OCI-LY1 (cell line): ENCODE results near the gene DPM3.

Experiments used
- EZH2 ChIP-seq: fragments of 200-600 bp; sonication (generic), shearing (Covaris generic); IDR thresholded peaks from 2 replicates; pipeline ENCODE4 v1.8.0; 2017; ENCODE audit warnings: borderline replicate concordance, mixed run types, mild to moderate bottlenecking, antibody characterized with exemption, low read length, moderate library complexity, mixed read lengths
- TF ChIP-seq, protein P1 (sequence below): fragments of 200-600 bp; sonication (generic), shearing (Covaris generic); IDR thresholded peaks from 2 replicates; pipeline ENCODE4 v1.5.1; 2017; ENCODE audit warnings: mild to moderate bottlenecking, antibody characterized with exemption, low read length, moderate library complexity, mixed read lengths

GRCh38 chr1:155120253-155120652 is 20.1 kb downstream of the DPM3 start:
- TF ChIP-seq, protein P1, sequence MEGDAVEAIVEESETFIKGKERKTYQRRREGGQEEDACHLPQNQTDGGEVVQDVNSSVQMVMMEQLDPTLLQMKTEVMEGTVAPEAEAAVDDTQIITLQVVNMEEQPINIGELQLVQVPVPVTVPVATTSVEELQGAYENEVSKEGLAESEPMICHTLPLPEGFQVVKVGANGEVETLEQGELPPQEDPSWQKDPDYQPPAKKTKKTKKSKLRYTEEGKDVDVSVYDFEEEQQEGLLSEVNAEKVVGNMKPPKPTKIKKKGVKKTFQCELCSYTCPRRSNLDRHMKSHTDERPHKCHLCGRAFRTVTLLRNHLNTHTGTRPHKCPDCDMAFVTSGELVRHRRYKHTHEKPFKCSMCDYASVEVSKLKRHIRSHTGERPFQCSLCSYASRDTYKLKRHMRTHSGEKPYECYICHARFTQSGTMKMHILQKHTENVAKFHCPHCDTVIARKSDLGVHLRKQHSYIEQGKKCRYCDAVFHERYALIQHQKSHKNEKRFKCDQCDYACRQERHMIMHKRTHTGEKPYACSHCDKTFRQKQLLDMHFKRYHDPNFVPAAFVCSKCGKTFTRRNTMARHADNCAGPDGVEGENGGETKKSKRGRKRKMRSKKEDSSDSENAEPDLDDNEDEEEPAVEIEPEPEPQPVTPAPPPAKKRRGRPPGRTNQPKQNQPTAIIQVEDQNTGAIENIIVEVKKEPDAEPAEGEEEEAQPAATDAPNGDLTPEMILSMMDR, result no peak
- no peak for TF ChIP-seq EZH2
